GM23248 (cell line): ENCODE measurements around the gene TNFAIP3. TPM values are rescaled to one million over a fixed set of nuclear protein-coding genes. Genes with fewer than 3 reads are reported as not detected.

ENCODE experiments used
- DNase-seq: peaks from one replicate; pipeline ENCODE4 v3.0.0-alpha.2; 2015
- H2AFZ ChIP-seq: fragments of 200-600 bp; sonication (generic); 2 replicates; pipeline ENCODE4 v1.6.1; 2016; ENCODE audit warnings: antibody characterized with exemption
- H3F3A ChIP-seq: fragments of 200-600 bp; sonication (generic); 2 replicates; pipeline ENCODE4 v1.6.1; 2016; ENCODE audit warnings: mild to moderate bottlenecking, antibody characterized with exemption, mixed run types; ENCODE audit not compliant: insufficient read depth
- H3K27ac ChIP-seq: fragments of 200-600 bp; sonication (generic); 2 replicates; pipeline ENCODE4 v1.5.1; 2016; ENCODE audit warnings: mild to moderate bottlenecking
- H3K27me3 ChIP-seq: fragments of 200-600 bp; sonication (generic); replicated peaks from 2 replicates; pipeline ENCODE4 v1.6.1; 2016; ENCODE audit warnings: mild to moderate bottlenecking; ENCODE audit not compliant: insufficient read depth
- H3K36me3 ChIP-seq: fragments of 200-600 bp; sonication (generic); 2 replicates; pipeline ENCODE4 v1.6.1; 2016; ENCODE audit warnings: low read depth, mild to moderate bottlenecking
- H3K4me1 ChIP-seq: fragments of 200-600 bp; sonication (generic); 2 replicates; pipeline ENCODE4 v1.6.1; 2016; ENCODE audit warnings: mild to moderate bottlenecking; ENCODE audit not compliant: insufficient read depth
- H3K4me2 ChIP-seq: fragments of 200-600 bp; sonication (generic); one replicate; pipeline ENCODE4 v1.6.1; 2016; ENCODE audit warnings: mild to moderate bottlenecking; ENCODE audit not compliant: unreplicated experiment
- H3K4me3 ChIP-seq: fragments of 200-600 bp; sonication (generic); 2 replicates; pipeline ENCODE4 v1.5.1; 2016; ENCODE audit warnings: mild to moderate bottlenecking
- H3K79me2 ChIP-seq: fragments of 200-600 bp; sonication (generic); 2 replicates; pipeline ENCODE4 v1.6.1; 2016; ENCODE audit warnings: mild to moderate bottlenecking; ENCODE audit not compliant: insufficient read depth
- H3K9ac ChIP-seq: fragments of 200-600 bp; sonication (generic); 2 replicates; pipeline ENCODE4 v1.6.1; 2016; ENCODE audit warnings: mild to moderate bottlenecking
- H3K9me2 ChIP-seq: fragments of 200-600 bp; sonication (generic); 2 replicates; pipeline ENCODE4 v1.6.1; 2016; ENCODE audit warnings: mixed run types, mild to moderate bottlenecking, moderate library complexity; ENCODE audit not compliant: insufficient read depth
- H3K9me3 ChIP-seq: fragments of 200-600 bp; sonication (generic); one replicate; pipeline ENCODE4 v1.6.1; 2017; ENCODE audit warnings: low read depth
- H4K20me1 ChIP-seq: fragments of 200-600 bp; sonication (generic); 2 replicates; pipeline ENCODE4 v1.6.0; 2016; ENCODE audit not compliant: insufficient read depth
- EZH2 ChIP-seq: fragments of 200-600 bp; sonication (generic); IDR thresholded peaks from 2 replicates; pipeline ENCODE4 v1.6.1; 2018; ENCODE audit warnings: antibody characterized with exemption, mild to moderate bottlenecking; ENCODE audit not compliant: insufficient read depth, poor library complexity, severe bottlenecking
- EZH2phosphoT487 ChIP-seq: fragments of 200-600 bp; sonication (generic); IDR thresholded peaks from 2 replicates; pipeline ENCODE4 v1.6.1; 2018; ENCODE audit warnings: antibody characterized with exemption, moderate library complexity, mild to moderate bottlenecking, low read depth; ENCODE audit not compliant: insufficient read depth
- WGBS, 2 experiments: methylation state at CpG; one replicate each; pipeline ENCODE4 v1.1.6; 2015 to 2017; ENCODE audit warnings: low lambda C conversion rate in 2 of 2, low coverage in 1 of 2; ENCODE audit errors: missing lambda C conversion rate in 2 of 2; 5-methylcytosine and 5-hydroxymethylcytosine counted together
- in situ Hi-C: fragments of 300-500 bp; cut with MboI; formaldehyde crosslinking; loops from 2 replicates; pipeline ENCODE4 v1.15.0; 2020
- polyA plus RNA-seq: library from polyadenylated mRNA; unstranded; fragments of >200 nt; fragmentation: Nextera tagmentation; extraction: Ambion mirVana; gene quantifications from 2 replicates; pipeline ENCODE4 v1.2.1, GENCODE V29; 2016
- total RNA-seq: library from RNA; depleted of rRNA; stranded (reverse); fragments of >200 nt; shearing (Covaris generic); gene quantifications from 2 replicates; pipeline ENCODE4 v1.2.3, GENCODE V29; 2014

The TNFAIP3 gene
- total and polyA plus RNA-seq, 2 experiments from 2014 or later, result 2.7 to 6.3 TPM

- H3K9ac ChIP-seq, result no peak overlapping the region
- TF ChIP-seq EZH2 (no peak), EZH2phosphoT487 (no peak)
- peaks cover 42% of the 10 kb centered on the region for H3K79me2 ChIP-seq
- in situ Hi-C loops, result no loop called here
- H3K4me1 ChIP-seq, result peaks cover 53% of the 10 kb centered on the region
- H3F3A ChIP-seq, result peaks cover 38% of the 10 kb centered on the region
- H3K4me3 ChIP-seq, result no peak overlapping the region
- no peaks in the 10 kb centered on the region for H3K27me3 ChIP-seq
- no peak for DNase-seq
- H3K36me3 ChIP-seq, result peaks cover 5% of the 10 kb centered on the region
- WGBS, 2 experiments, result 55 to 62% methylated on average over 4 of the region's 4 CpGs
- no peaks in the 10 kb centered on the region for H4K20me1 ChIP-seq
- H2AFZ ChIP-seq, result no peak overlapping the region
- H3K27ac ChIP-seq, result no peak overlapping the region
- no peaks in the 10 kb centered on the region for H3K9me2 ChIP-seq
- H3K9me3 ChIP-seq, result no peaks in the 10 kb centered on the region
- peak overlapping the region; percentile 4 for H3K4me2 ChIP-seq
These were observed 3.7 kb downstream of the TNFAIP3 start for GRCh38 chr6:137870744-137871247.

- H3K4me3 ChIP-seq, result no peak overlapping the region
- H3K9ac ChIP-seq, result no peak overlapping the region
These were observed 4.2 kb downstream of the TNFAIP3 start for GRCh38 chr6:137871291-137871690.

GRCh38 chr6:137871831-137872454, 4.9 kb downstream of the TNFAIP3 start:
- DNase-seq, result peak; percentile 72
- H4K20me1 ChIP-seq, result no peaks in the 10 kb centered on the region
- no peaks in the 10 kb centered on the region for H3K9me3 ChIP-seq
- peaks cover 38% of the 10 kb centered on the region for H3F3A ChIP-seq
- H3K4me1 ChIP-seq, result peaks cover 53% of the 10 kb centered on the region
- 89 to 95% methylated on average over 1 of the region's 1 CpG for WGBS, 2 experiments
- H3K27me3 ChIP-seq, result no peaks in the 10 kb centered on the region
- H3K36me3 ChIP-seq, result peaks cover 12% of the 10 kb centered on the region
- H3K79me2 ChIP-seq, result peaks cover 42% of the 10 kb centered on the region
- peak overlapping the region; percentile 51 for H3K27ac ChIP-seq
- H3K9ac ChIP-seq, result no peak overlapping the region
- H3K4me3 ChIP-seq, result peak overlapping the region; percentile 60; the same call in 1 of the 2 replicates
- no peak overlapping the region for H2AFZ ChIP-seq
- no peaks in the 10 kb centered on the region for H3K9me2 ChIP-seq
- TF ChIP-seq EZH2 (no peak), EZH2phosphoT487 (no peak)
- peak overlapping the region; percentile 84 for H3K4me2 ChIP-seq
- in situ Hi-C loops, result no loop called here

More at GRCh38 chr6:137871291-137871690, 4.2 kb downstream of the TNFAIP3 start:
- 75 to 77% methylated on average over 11 of the region's 11 CpGs for WGBS, 2 experiments
- no peak overlapping the region for H2AFZ ChIP-seq
- in situ Hi-C loops, result no loop called here
- no peak overlapping the region for H3K27ac ChIP-seq
- peaks cover 38% of the 10 kb centered on the region for H3F3A ChIP-seq
- H3K27me3 ChIP-seq, result no peaks in the 10 kb centered on the region
- H3K79me2 ChIP-seq, result peaks cover 42% of the 10 kb centered on the region
- no peaks in the 10 kb centered on the region for H3K9me3 ChIP-seq
- peaks cover 53% of the 10 kb centered on the region for H3K4me1 ChIP-seq
- TF ChIP-seq EZH2phosphoT487, result no peak
- no peak for TF ChIP-seq EZH2
- H4K20me1 ChIP-seq, result no peaks in the 10 kb centered on the region
- no peak for DNase-seq
- H3K9me2 ChIP-seq, result no peaks in the 10 kb centered on the region
- peak overlapping the region; percentile 84 for H3K4me2 ChIP-seq
- peaks cover 7% of the 10 kb centered on the region for H3K36me3 ChIP-seq

- 48 to 49% methylated on average over 2 of the region's 2 CpGs for WGBS, 2 experiments
- H3K27me3 ChIP-seq, result no peaks in the 10 kb centered on the region
- no peaks in the 10 kb centered on the region for H3K9me2 ChIP-seq
- peaks cover 38% of the 10 kb centered on the region for H3F3A ChIP-seq
- no peak overlapping the region for H2AFZ ChIP-seq
- no peak for DNase-seq
- peak overlapping the region; percentile 41 for H3K9ac ChIP-seq
- H3K4me2 ChIP-seq, result peak overlapping the region; percentile 84
- TF ChIP-seq EZH2 (no peak), EZH2phosphoT487 (no peak)
- peaks cover 39% of the 10 kb centered on the region for H3K79me2 ChIP-seq
- H3K4me1 ChIP-seq, result peaks cover 53% of the 10 kb centered on the region
- in situ Hi-C loops, result no loop called here
- peak overlapping the region; percentile 60 for H3K4me3 ChIP-seq
- H3K36me3 ChIP-seq, result peaks cover 16% of the 10 kb centered on the region
- peak overlapping the region; percentile 51 for H3K27ac ChIP-seq
- H4K20me1 ChIP-seq, result no peaks in the 10 kb centered on the region
- no peaks in the 10 kb centered on the region for H3K9me3 ChIP-seq
These were observed 5.6 kb downstream of the TNFAIP3 start for GRCh38 chr6:137872581-137873115.
